RWPE1 (cell line): ENCODE measurements around the gene TSC22D3.

Experiments used
- CTCF ChIA-PET: fragments of 350-600 bp; sonication (Branson Sonifier 250); formaldehyde crosslinking; extraction: SDS; loops from one replicate; lab custom pipeline; 2021; lab: Yijun Ruan, JAX
- POLR2A ChIA-PET: fragments of 400-600 bp; formaldehyde crosslinking; extraction: SDS; loops from one replicate; lab custom pipeline; 2020; ENCODE audit warnings: antibody characterized with exemption; ENCODE audit not compliant: low non-redundant PET; lab: Yijun Ruan, JAX
- DNase-seq: peaks from one replicate; pipeline ENCODE4 v3.0.0; 2012; ENCODE audit warnings: low spot score
- H3K27ac ChIP-seq: fragments of 450-650 bp; 2 replicates; pipeline ENCODE4 v1.5.1; 2017
- CTCF ChIP-seq: fragments of 450-650 bp; conservative IDR thresholded peaks from 2 replicates; pipeline ENCODE4 v1.5.1; 2017; ENCODE audit warnings: low read depth, mild to moderate bottlenecking

The TSC22D3 gene

DNA sequence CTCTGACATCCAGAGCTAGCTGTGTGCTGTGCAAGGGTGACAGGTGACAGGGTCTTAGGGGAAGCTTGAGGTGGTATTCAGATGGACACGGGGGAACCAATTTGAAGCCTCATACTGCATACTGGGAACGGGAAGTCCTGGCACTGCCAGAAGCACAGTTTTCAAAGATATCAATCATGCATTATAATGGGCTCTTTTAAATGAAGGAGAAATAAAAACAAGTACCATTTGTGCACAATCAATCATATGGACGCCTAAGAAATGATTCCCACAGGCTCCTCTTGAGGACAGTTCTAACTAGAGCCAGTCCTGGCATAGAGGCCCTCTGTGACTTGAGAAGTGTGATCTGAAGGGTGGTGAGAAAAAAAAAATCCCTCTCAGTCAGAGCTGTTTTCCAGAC is 50.9 kb downstream of the TSC22D3 start:
- CTCF ChIA-PET: no interaction called here
- POLR2A ChIA-PET: no interaction called here
- no peak for TF ChIP-seq CTCF
- 0 out of 2 replicates have a peak overlapping the region, but pooled peaks have one; percentile 7 for H3K27ac ChIP-seq
- DNase-seq: no peak

DNA sequence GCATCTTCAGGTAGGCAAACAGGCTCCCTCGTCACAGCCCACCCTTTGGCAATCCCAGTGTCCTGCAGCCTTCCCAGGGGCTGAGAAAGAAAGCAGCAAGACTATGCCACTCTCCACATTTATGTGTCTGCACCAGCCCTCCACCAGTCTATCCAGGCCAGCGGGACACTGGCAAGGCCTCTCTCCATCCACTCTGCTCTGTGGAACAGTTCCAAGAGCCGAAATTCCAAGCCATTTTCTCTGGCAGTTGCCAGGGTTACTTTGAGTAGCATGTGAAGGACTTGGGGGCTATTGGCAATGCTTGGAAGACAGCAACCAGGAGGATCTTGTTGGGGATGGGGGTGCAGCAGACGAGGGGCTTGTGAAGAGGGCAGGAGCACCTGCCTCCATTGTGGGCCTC is 52.1 kb downstream of the TSC22D3 start:
- CTCF ChIA-PET: no interaction called here
- no peak overlapping the region for H3K27ac ChIP-seq
- POLR2A ChIA-PET: no interaction called here
- no peak for DNase-seq
- no peak for TF ChIP-seq CTCF

- ChIA-PET POLR2A (no interaction called here), CTCF (no interaction called here)
- no peak for TF ChIP-seq CTCF
- DNase-seq: no peak
- H3K27ac ChIP-seq: peak overlapping the region; percentile 32; the same call in 1 of the 2 replicates
Observed at GRCh38 chrX:107721966-107722707, 53.5 kb downstream of the TSC22D3 start.

DNA sequence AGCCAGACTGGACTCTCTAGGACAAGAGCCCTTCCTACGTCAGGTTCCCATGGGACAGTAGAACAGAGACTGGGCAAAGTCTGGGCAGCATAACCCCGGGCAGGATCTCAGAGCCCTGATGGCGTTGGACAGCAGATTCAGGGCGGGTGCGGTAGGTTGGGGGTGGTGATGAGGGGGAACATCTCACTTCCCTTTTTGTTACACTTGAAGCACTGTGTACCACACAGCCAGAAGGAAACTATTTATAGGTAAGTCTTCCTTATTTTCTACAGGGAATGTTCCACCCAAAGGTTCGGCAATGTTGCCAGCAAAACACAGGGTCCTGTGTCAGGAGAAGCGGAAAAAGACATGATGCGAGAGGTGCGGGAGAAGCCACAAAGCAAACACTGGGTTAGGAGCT is 54.3 kb downstream of the TSC22D3 start:
- ChIA-PET CTCF (no interaction called here), POLR2A (no interaction called here)
- TF ChIP-seq CTCF: no peak
- H3K27ac ChIP-seq: peak overlapping the region; percentile 38
- no peak for DNase-seq

DNA sequence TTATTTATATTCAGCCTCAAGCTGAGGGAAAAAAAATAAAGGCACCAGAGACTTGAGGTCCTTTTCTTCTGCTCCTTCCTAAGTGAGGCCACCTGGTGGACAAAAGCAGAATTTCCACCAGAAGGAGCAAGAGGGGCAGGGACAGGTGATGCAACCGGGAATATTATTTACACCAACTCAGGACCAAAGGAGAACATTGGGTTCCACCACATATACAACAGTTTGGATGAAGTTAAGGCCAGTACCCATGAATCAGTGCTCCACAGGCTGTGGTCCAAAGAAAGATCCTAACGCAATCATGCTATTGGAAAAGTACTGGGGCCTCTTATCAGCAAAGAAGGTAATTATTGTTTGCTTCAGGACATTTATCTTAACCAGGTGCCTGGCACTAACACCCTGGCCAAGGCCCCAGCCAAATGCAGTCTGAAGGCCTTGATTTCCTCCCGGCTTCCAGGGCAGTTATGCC is 57.4 kb downstream of the TSC22D3 start:
- DNase-seq: peak; percentile 57
- TF ChIP-seq CTCF: peak; percentile 70
- ChIA-PET POLR2A (interaction anchor here (0.6 kb wide), 1 partner anchor 58 kb away, joined by 3 read pairs; the partner anchor contains the start of gene TSC22D3), CTCF (interaction anchor here (0.6 to 1.1 kb wide), 2 partner anchors 63 to 824 kb away, joined by 3 read pairs; no protein-coding TSS in a partner anchor)
- peak overlapping the region; percentile 85 for H3K27ac ChIP-seq

- ChIA-PET POLR2A (interaction anchor here (1.0 to 1.1 kb wide), 2 partner anchors 11 to 49 kb away, joined by 3 read pairs; no protein-coding TSS in a partner anchor), CTCF (interaction anchor here (0.6 to 1.5 kb wide), 5 partner anchors 39 to 823 kb away, joined by 3 to 7 read pairs (median 3); no protein-coding TSS in a partner anchor)
- peak; percentile 61 for DNase-seq
- no peak for TF ChIP-seq CTCF
- peak overlapping the region; percentile 98 for H3K27ac ChIP-seq
Observed at GRCh38 chrX:107716816-107717700, 58.5 kb downstream of the TSC22D3 start.
